ENCODE data around the gene IRF2BP1. TPM values are rescaled to one million over a fixed set of nuclear protein-coding genes. Genes with fewer than 3 reads are reported as not detected.

Gene IRF2BP1
- total RNA-seq, 1 experiment from 2014 or later, result 36.9 TPM

DNA sequence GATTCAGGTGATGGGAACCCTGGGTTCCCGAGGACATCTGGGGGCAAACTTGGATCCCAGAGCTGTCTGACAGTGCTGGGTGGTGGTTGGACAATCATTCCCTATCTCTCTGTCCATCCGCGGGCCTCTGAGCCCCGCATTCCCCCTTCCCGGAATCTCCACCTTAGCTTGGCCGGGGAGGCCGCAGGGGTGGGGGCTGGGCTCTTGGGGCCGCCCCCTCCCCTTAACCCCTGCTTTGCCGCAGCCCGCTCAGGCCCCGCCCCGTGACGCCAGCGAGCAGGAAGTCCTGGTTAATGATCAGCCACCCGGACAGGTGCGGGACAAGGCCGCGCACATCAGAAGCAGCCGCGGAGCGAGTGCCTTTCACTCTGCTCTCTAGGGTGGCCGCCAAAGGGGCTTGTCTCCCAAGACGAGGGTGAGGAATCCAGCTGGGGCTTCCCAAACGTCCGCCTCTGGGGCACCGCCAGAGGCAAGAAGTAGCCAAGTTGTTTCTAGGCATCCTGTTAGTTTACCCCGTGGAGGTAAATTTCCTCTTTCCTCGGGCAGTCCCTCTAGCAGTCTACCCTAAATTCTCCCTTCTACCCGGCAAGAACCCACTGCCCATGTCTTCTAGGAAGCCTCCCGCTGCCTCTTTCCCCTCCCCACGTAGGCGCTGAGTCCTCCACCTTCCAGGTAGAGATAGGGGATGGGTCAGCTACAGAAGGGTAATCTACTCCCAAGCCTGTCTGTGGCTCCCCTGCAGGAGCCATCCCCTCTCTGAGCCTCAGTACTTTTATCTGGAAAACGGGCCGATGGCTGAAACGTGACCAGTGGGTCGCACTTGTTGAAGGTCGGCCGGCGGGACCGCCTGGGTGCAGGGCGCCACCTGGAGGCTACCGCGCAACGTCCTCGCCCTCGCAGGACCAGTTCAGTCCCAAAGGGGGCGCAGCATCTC is 3.0 kb downstream of the IRF2BP1 start:
- Mint-ChIP-seq H3K4me1 (ENCODE audit: low read depth, unreplicated experiment) (peaks cover 45% of the 10 kb centered on the region), H3K36me3 (ENCODE audit: insufficient read depth, unreplicated experiment) (peaks cover 60% of the 10 kb centered on the region), H3K4me3 (ENCODE audit: low read depth, unreplicated experiment) (peak overlapping the region; percentile 70), H3K27me3 (ENCODE audit: unreplicated experiment) (no peaks in the 10 kb centered on the region), H3K9me3 (ENCODE audit: low read depth, unreplicated experiment) (no peaks in the 10 kb centered on the region), H3K27ac (ENCODE audit: unreplicated experiment) (peak overlapping the region; percentile 23)
- DNase-seq, result peak; percentile 97
- CTCF ChIA-PET, result interaction anchor here (0.6 to 4.2 kb wide), 8 partner anchors 17 to 134 kb away, joined by 3 to 56 read pairs (median 6); partner anchors contain the start of genes CCDC61, FOXA3 and SYMPK
- intact Hi-C loops (cut with micrococcal nuclease; ENCODE audit: unreplicated experiment), result loop anchor here (1.0 kb wide), 2 partner anchors 19 to 66 kb away; partner anchors contain the start of gene FOXA3
- BruUV-seq (replicated peaks), result TSS peak; percentile 94
- TF ChIP-seq, protein P1, sequence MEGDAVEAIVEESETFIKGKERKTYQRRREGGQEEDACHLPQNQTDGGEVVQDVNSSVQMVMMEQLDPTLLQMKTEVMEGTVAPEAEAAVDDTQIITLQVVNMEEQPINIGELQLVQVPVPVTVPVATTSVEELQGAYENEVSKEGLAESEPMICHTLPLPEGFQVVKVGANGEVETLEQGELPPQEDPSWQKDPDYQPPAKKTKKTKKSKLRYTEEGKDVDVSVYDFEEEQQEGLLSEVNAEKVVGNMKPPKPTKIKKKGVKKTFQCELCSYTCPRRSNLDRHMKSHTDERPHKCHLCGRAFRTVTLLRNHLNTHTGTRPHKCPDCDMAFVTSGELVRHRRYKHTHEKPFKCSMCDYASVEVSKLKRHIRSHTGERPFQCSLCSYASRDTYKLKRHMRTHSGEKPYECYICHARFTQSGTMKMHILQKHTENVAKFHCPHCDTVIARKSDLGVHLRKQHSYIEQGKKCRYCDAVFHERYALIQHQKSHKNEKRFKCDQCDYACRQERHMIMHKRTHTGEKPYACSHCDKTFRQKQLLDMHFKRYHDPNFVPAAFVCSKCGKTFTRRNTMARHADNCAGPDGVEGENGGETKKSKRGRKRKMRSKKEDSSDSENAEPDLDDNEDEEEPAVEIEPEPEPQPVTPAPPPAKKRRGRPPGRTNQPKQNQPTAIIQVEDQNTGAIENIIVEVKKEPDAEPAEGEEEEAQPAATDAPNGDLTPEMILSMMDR (IDR thresholded peaks at IDR 0.05; ENCODE audit: unreplicated experiment), result peak; percentile 99

DNA sequence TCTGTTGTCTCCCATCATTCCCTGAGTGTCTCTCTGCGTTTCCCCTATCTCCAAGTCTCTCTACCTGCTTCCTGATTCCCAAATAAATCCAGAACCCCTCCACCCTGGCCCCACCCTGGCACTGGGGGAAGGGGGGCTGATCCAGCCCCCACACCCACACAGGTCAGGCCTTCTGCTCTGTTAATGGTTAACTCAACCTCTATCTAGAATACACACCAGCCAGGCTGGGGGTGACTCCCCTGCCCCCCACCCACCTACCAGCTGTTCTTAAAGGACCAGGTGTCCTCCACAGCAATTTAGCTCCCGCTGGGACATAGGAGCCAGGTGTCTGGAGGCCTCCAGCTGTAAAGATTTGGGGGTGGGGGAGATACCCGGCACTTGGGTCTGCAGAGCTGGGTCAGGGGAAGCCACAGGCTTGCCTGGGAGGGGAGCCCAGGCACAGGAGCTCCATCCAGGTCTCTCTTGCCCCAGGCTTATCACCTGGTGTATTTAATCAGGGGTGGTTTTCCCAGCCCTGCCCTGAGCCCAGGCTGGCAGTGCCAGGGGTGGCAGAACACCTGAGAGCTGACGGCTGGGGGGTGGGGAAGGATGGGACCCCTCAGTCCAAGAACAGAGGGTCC is 3.9 kb downstream of the IRF2BP1 start:
- H3K36me3 Mint-ChIP-seq (ENCODE audit: insufficient read depth, unreplicated experiment), result peaks cover 52% of the 10 kb centered on the region
- BruUV-seq (replicated peaks), result no TSS peak
- DNase-seq, result peak; percentile 61
- TF ChIP-seq, protein P1 (IDR thresholded peaks at IDR 0.05; ENCODE audit: unreplicated experiment), result no peak
- CTCF ChIA-PET, result interaction anchor here (0.6 to 4.2 kb wide), 10 partner anchors 16 to 135 kb away, joined by 3 to 56 read pairs (median 4); partner anchors contain the start of genes CCDC61, FOXA3, SIX5 and SYMPK
- peaks cover 50% of the 10 kb centered on the region for H3K4me1 Mint-ChIP-seq (ENCODE audit: low read depth, unreplicated experiment)
- no peaks in the 10 kb centered on the region for H3K9me3 Mint-ChIP-seq (ENCODE audit: low read depth, unreplicated experiment)
- H3K4me3 Mint-ChIP-seq (ENCODE audit: low read depth, unreplicated experiment), result peak overlapping the region; percentile 70
- peak overlapping the region; percentile 23 for H3K27ac Mint-ChIP-seq (ENCODE audit: unreplicated experiment)
- intact Hi-C loops (cut with micrococcal nuclease; ENCODE audit: unreplicated experiment), result loop anchor here (1.0 kb wide), 2 partner anchors 18 to 65 kb away; partner anchors contain the start of gene FOXA3
- no peaks in the 10 kb centered on the region for H3K27me3 Mint-ChIP-seq (ENCODE audit: unreplicated experiment)

DNA sequence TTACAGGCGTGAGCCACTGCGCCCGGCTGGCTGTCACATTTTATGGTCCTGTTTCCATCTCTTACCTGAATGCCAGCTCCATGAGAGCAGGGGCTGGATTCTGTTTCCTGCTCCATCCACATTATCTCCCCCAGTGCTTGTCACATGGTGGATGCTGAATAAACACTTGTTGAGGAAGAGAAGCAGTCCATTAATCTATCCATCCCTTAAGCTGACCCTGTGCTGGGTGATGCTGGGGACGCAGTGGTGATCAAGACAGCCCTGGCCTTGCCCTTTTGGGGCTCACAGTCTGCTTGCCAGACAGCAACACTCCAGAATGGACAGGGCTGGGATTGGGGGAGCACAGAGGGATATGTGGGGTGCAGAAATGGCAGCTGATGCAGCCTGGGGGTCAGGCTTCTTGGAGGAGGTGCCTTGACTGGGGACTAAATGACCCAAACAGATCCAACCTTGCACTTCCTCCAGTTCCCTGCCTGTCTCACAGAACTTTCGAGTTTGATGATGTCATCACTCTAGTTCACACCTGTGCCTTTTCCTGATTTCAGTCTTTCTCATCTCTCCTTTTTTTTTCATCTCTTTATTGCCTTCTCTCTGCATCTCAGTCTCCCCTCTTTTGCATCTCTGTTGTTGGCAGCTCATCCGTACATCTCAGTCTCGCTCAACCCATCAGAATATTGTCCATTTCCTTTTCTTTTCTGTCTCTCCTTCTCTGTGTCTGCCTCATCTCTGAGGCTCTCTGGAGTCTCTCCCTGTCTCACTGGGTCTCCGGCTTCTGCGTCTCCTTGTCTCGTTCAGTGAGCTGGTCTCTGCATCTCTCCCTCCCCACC is 4.6 kb downstream of the IRF2BP1 start:
- DNase-seq, result no peak
- H3K9me3 Mint-ChIP-seq (ENCODE audit: low read depth, unreplicated experiment), result no peaks in the 10 kb centered on the region
- no peaks in the 10 kb centered on the region for H3K27me3 Mint-ChIP-seq (ENCODE audit: unreplicated experiment)
- H3K4me3 Mint-ChIP-seq (ENCODE audit: low read depth, unreplicated experiment), result peak overlapping the region; percentile 70
- H3K4me1 Mint-ChIP-seq (ENCODE audit: low read depth, unreplicated experiment), result peaks cover 54% of the 10 kb centered on the region
- H3K27ac Mint-ChIP-seq (ENCODE audit: unreplicated experiment), result peak overlapping the region; percentile 23
- no TSS peak for BruUV-seq (replicated peaks)
- intact Hi-C loops (cut with micrococcal nuclease; ENCODE audit: unreplicated experiment), result no loop called here
- TF ChIP-seq, protein P1 (IDR thresholded peaks at IDR 0.05; ENCODE audit: unreplicated experiment), result no peak
- H3K36me3 Mint-ChIP-seq (ENCODE audit: insufficient read depth, unreplicated experiment), result peaks cover 49% of the 10 kb centered on the region
- CTCF ChIA-PET, result interaction anchor here (0.8 to 4.2 kb wide), 7 partner anchors 15 to 135 kb away, joined by 3 to 56 read pairs (median 8); partner anchors contain the start of genes CCDC61, FOXA3, SIX5 and SYMPK

DNA sequence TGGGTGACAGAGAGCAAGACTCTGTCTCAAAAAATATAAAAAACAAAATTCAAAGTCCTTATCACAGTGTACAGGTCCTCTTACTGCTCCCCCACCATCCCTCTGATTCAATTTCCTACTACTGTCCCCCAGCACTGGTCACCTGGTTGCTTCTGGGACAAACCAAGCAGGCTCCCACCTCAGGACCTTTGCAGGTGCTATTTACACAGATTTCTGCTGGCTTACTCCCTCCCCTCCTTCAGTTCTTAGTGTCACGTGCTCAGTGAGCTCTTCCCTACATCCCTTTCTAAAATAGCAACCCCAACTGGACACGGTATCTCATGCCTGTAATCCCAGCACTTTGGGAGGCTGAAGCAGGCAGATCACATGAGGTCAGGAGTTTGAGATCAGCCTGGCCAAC is 6.0 kb downstream of the IRF2BP1 start:
- Mint-ChIP-seq H3K9me3 (ENCODE audit: low read depth, unreplicated experiment) (no peaks in the 10 kb centered on the region), H3K4me1 (ENCODE audit: low read depth, unreplicated experiment) (peaks cover 60% of the 10 kb centered on the region), H3K4me3 (ENCODE audit: low read depth, unreplicated experiment) (no peak overlapping the region), H3K36me3 (ENCODE audit: insufficient read depth, unreplicated experiment) (peaks cover 42% of the 10 kb centered on the region), H3K27ac (ENCODE audit: unreplicated experiment) (no peak overlapping the region), H3K27me3 (ENCODE audit: unreplicated experiment) (no peaks in the 10 kb centered on the region)
- intact Hi-C loops (cut with micrococcal nuclease; ENCODE audit: unreplicated experiment), result no loop called here
- TF ChIP-seq, protein P1 (IDR thresholded peaks at IDR 0.05; ENCODE audit: unreplicated experiment), result no peak
- no TSS peak for BruUV-seq (replicated peaks)
- CTCF ChIA-PET, result interaction anchor here (0.7 to 4.2 kb wide), 3 partner anchors 16 to 299 kb away, joined by 3 to 56 read pairs (median 3); partner anchors contain the start of genes FOXA3 and SYMPK
- DNase-seq, result no peak
